Activated CD4-positive, alpha-beta T cell treated with anti-CD3 and anti-CD28 coated beads, Interleukin-2, amount 50 U/mL, for 4 hours (primary cell): ENCODE data around the gene FBXL7.
"Not testable (repeated sequence)": the region's sequence is repeated elsewhere in the genome, so short reads cannot be mapped to it uniquely, and the experiment has no call there.

ENCODE experiments used
- DNase-seq, 2 experiments: peaks; one replicate each; pipeline ENCODE4 v3.0.0-alpha.2; 2020

The FBXL7 gene

GRCh38 chr5:15835514-15835913 lies 335.5 kb downstream of the FBXL7 start:
- DNase-seq, result no peak

DNA sequence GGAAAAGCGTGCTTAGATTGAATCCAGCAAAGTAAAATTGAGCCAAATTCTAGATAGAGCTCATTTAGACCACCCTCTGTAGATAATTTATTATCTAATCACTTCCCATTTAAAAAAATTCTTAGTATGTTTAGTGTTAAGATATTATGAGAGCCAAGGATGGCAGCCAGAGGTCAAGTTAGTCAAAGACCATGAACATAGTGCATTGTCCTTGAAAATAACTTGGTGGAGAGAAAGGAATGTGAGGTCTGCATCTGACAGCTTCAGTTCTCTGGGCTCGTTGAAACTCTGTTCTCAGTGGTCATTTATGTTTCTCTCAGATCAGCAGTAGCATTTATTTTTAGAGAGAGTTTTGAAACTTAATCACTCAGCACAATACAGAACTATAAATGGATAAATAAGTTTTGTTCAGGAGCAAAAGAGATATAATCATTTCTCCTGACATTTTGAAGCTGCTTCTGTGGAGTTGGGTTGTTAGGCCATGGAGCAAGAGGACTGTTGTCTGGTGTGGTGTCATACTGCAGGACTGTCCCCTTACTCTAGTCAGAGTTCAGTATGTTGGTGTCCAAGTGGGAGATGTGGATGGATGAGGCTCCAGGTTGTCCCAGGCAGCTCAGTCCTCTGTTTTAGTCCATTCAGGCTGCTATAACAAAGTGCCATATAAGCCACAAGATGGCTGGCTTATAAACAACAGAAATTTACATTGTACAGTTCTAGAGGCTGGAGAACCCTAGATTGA lies 337.7 kb downstream of the FBXL7 start:
- no peak for DNase-seq

DNA sequence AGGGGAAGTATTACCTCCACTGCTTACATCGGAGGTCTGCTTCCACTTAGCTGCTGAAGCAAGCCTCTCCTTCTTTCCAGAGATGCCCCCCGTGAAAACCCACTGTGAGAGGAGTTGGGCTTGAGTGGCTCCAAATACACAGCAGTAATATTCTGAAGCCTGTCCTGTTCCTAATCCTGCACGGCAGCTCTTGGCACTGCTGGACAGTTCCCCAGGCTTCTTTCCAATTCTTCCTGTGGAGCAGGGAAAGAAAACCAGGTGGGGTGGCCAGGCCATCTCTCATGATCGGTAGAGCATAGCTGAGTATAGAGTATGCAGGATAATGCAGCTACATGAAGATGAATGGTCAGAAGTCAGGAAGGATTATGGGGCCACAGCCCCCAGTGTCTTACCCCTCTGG lies 344.3 kb downstream of the FBXL7 start:
- DNase-seq, result no peak

DNA sequence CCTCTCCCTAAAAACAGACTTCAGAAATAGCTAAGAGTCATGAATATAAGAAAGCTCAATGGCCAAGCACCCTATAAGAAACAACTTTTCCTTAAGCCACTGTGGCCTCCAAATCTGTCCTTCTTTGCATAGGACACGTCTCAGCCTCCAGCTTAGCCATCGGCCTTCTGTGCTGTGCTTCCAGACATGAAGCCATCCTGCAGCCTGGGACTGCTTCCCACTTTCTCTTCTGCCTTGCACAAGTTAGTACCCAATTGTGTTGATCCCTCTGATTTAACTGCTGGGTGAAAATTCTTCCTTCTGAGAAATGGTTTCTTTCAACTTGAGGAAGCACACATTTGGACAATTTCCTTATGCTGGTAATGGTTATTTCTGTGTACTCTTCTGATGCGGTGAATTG lies 344.9 kb downstream of the FBXL7 start:
- no peak for DNase-seq

GRCh38 chr5:15850536-15850935 lies 350.6 kb downstream of the FBXL7 start:
- no peak for DNase-seq

DNA sequence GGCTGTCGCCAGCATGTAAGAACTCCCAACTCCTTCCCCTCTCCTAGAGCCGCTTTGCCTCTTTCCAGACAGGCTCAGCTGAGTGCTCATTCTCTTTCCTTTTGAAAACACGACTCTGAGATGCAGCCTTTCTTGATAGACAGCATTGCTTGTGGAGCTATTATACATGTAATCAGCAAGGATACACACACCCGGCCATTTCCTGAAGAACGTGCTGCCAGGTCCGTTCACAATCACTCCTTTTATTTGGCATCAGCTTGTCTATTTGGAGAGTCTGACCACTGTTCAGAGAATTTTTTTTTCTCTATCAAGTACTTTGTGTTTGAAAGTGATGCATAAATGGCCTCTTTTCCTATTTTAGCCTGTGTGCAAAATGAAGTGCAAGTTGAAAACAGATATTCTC lies 351.0 kb downstream of the FBXL7 start:
- DNase-seq, result no peak

- DNase-seq, result no peak
These were observed 352.2 kb downstream of the FBXL7 start for GRCh38 chr5:15852217-15852616.

GRCh38 chr5:15852949-15853348 lies 353.0 kb downstream of the FBXL7 start:
- no peak for DNase-seq

- DNase-seq, result no peak
These were observed 358.3 kb downstream of the FBXL7 start for GRCh38 chr5:15858326-15858725.

GRCh38 chr5:15864536-15865215 lies 364.7 kb downstream of the FBXL7 start:
- DNase-seq, result no peak

DNA sequence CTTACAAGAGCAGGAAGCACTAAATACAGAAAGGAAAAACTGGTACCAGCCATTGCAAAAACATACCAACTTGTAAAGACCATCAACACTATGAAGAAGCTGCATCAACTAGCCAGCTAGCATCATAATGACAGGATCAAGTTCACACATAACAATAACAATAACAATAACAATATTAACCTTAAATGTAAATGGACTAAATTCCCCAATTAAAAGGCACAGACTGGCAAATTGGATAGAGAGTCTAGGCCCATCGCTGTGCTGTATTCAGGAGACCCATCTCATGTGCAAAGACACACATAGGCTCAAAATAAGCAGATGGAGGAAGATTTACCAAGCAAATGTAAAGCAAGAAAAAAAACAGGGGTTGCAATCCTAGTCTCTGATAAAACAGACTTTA lies 372.3 kb downstream of the FBXL7 start:
- not testable (repeated sequence) for DNase-seq

- DNase-seq, result no peak
These were observed 377.9 kb downstream of the FBXL7 start for GRCh38 chr5:15877914-15878313.

DNA sequence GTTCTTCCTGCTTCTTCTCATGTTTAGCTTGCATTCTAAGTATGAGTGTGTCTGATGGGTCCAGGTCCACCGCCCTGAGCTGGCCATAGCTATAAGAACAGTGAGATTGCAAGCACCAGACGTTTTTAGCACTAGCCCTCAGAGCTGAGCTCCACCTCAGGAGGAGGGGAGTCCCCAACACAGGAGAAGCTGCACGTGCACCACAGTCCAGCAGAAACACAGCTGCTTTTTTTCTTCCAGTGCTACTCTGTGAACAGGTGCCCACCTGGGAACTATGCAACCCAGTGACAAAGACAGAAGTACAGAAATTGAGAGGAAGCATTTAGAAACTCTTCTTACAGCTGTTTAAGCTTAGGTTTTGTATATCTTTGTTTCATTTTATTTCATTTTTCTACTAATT lies 380.2 kb downstream of the FBXL7 start:
- DNase-seq, result no peak

- no peak for DNase-seq
These were observed 385.2 kb downstream of the FBXL7 start for GRCh38 chr5:15885156-15885555.

- DNase-seq, result no peak
These were observed 386.2 kb downstream of the FBXL7 start for GRCh38 chr5:15886156-15886555.

- no peak for DNase-seq
These were observed 387.1 kb downstream of the FBXL7 start for GRCh38 chr5:15887093-15887492.

GRCh38 chr5:15889001-15889400 lies 389.0 kb downstream of the FBXL7 start:
- DNase-seq, result no peak

GRCh38 chr5:15893866-15894265 lies 393.9 kb downstream of the FBXL7 start:
- no peak for DNase-seq

- no peak for DNase-seq
These were observed 397.7 kb downstream of the FBXL7 start for GRCh38 chr5:15897656-15898055.

DNA sequence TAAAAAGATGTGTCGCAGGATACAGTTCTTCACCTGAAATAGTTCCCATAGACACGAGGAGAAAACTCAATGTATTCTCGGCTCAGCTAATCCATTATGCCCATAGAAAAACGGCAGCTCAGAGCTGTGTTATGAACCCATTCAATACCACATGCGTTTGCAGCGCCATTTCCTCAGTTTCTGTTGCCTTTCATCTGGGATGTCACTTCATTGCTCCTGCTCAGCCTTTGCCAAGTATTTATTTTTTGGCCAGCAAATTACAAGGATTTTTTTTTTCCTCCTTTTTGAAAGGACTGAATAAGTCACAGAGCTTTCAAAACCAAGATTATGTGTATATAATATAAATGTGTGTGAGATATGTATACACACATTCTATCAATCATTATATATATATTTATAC lies 398.7 kb downstream of the FBXL7 start:
- DNase-seq, result no peak

DNA sequence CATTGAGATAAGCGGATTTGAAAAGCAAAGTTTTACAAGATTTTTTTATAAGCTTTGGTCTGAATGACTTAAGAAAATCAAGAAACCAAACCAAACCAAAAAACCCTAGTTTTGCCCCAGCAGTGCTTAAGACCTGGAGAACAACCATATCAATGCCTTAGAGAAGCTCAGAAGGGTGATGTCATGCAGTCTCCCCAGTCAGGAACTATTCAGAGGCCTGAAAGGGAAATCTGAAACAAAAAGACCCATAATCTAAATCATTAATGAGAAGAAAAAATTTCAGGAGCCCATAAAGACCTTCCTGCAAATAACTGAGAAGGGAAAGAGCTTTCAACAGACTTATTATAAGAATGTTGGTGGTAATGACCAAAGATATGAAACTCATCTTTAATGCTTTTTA lies 399.5 kb downstream of the FBXL7 start:
- DNase-seq, result no peak

DNA sequence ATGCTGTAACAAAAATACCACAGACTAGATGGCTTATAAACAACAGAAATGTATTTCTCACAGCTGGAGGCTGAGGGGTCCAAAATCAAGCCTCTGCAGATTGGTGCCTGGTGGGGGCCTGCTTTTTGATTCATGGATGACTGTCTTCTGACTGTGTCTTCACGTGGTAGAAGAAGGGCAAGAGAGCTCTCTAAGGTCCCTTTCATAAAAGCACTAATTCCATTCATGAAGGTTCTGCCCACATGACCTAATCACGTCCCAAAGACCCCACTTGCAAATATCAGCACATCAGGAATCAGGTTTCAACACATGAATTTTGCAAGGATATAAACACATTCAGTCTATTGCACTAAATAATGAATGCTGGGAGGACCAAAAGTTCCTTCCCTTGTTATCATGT lies 401.2 kb downstream of the FBXL7 start:
- no peak for DNase-seq

- DNase-seq, result no peak
These were observed 402.1 kb downstream of the FBXL7 start for GRCh38 chr5:15902066-15902465.

- DNase-seq, result no peak
These were observed 405.2 kb downstream of the FBXL7 start for GRCh38 chr5:15904899-15905830.
